PC-9 (cell line): ENCODE measurements around the gene CCDC91. TPM values are rescaled to one million over a fixed set of nuclear protein-coding genes. Genes with fewer than 3 reads are reported as not detected.
"Not testable (repeated sequence)": the region's sequence is repeated elsewhere in the genome, so short reads cannot be mapped to it uniquely, and the experiment has no call there.

Source experiments
- BruUV-seq: library from RNA; stranded (reverse); fragments of 400-500 nt; replicated peaks from 2 replicates; lab custom pipeline; 2021; lab: Mats Ljungman, UMichigan
- CTCF ChIA-PET: fragments of 300-600 bp; sonication (Branson Sonifier 250); formaldehyde crosslinking; loops from one replicate; lab custom pipeline; 2022; ENCODE audit warnings: antibody characterized with exemption; lab: Charles Lee
- POLR2A ChIA-PET: fragments of 300-600 bp; sonication (Branson Sonifier 250); formaldehyde crosslinking; loops from one replicate; lab custom pipeline; 2022; ENCODE audit warnings: antibody characterized with exemption; ENCODE audit not compliant: unreplicated experiment; lab: Charles Lee
- DNase-seq, 2 experiments: peaks; one replicate each; pipeline versions ENCODE4 v3.0.0 to v3.0.0-alpha.2; 2015 to 2022; ENCODE audit warnings: mixed read lengths in 1 of 2
- H2AFZ ChIP-seq: fragments of 200-600 bp; sonication (generic); 2 replicates; pipeline ENCODE4 v1.8.1; 2017; ENCODE audit warnings: antibody characterized with exemption
- H3F3A ChIP-seq: fragments of 200-600 bp; sonication (generic); 2 replicates; pipeline ENCODE4 v1.8.1; 2017; ENCODE audit warnings: antibody characterized with exemption, mild to moderate bottlenecking, low read depth; ENCODE audit not compliant: insufficient read depth
- H3K27ac ChIP-seq: fragments of 200-600 bp; sonication (generic); 2 replicates; pipeline ENCODE4 v1.6.1; 2016; ENCODE audit warnings: mixed run types
- H3K27me3 ChIP-seq: fragments of 200-600 bp; sonication (generic); 2 replicates; pipeline ENCODE4 v1.6.1; 2016; ENCODE audit warnings: low read depth, mixed run types; ENCODE audit not compliant: insufficient read depth
- H3K36me3 ChIP-seq: fragments of 200-600 bp; sonication (generic); 2 replicates; pipeline ENCODE4 v1.6.1; 2016; ENCODE audit warnings: low read depth, mixed run types
- H3K4me1 ChIP-seq: fragments of 200-600 bp; sonication (generic); replicated peaks from 2 replicates; pipeline ENCODE4 v1.6.1; 2016; ENCODE audit warnings: mixed run types; ENCODE audit not compliant: insufficient read depth
- H3K4me2 ChIP-seq: fragments of 200-600 bp; sonication (generic); 2 replicates; pipeline ENCODE4 v1.6.1; 2017; ENCODE audit warnings: mixed run types
- H3K4me3 ChIP-seq: fragments of 200-600 bp; sonication (generic); 2 replicates; pipeline ENCODE4 v1.6.1; 2016; ENCODE audit warnings: mixed run types
- H3K79me2 ChIP-seq: fragments of 200-600 bp; sonication (generic); 2 replicates; pipeline ENCODE4 v1.6.1; 2017; ENCODE audit warnings: low read depth, mixed run types
- H3K9me2 ChIP-seq: fragments of 200-600 bp; sonication (generic); 2 replicates; pipeline ENCODE4 v1.8.1; 2017; ENCODE audit warnings: mild to moderate bottlenecking; ENCODE audit not compliant: insufficient read depth
- H3K9me3 ChIP-seq: fragments of 200-600 bp; sonication (generic); 2 replicates; pipeline ENCODE4 v1.8.1; 2016; ENCODE audit warnings: low read depth; ENCODE audit not compliant: insufficient read depth
- H4K20me1 ChIP-seq: fragments of 200-600 bp; sonication (generic); 2 replicates; pipeline ENCODE4 v1.8.1; 2017; ENCODE audit not compliant: insufficient read depth
- EZH2 ChIP-seq: fragments of 200-600 bp; sonication (generic); IDR thresholded peaks from 2 replicates; pipeline ENCODE4 v1.8.0; 2017; ENCODE audit warnings: antibody characterized with exemption, low read depth
- intact Hi-C: fragments of 100-400 bp; cut with micrococcal nuclease; formaldehyde crosslinking; loops from one replicate; pipeline ENCODE4 v1.10.0; 2022; ENCODE audit not compliant: unreplicated experiment
- total RNA-seq: library from RNA; stranded (reverse); gene quantifications from 2 replicates; pipeline ENCODE4 v1.2.3, GENCODE V29; 2021
- TF ChIP-seq, protein P1 (sequence below): fragments of 200-600 bp; sonication (generic); conservative IDR thresholded peaks from 2 replicates; pipeline ENCODE4 v1.6.1; 2017; ENCODE audit warnings: mixed run types, antibody characterized with exemption, mild to moderate bottlenecking, moderate library complexity

Gene CCDC91
- total RNA-seq, 1 experiment from 2014 or later, result 38.9 TPM

- H4K20me1 ChIP-seq, result no peaks in the 10 kb centered on the region
Measured at GRCh38 chr12:28265435-28266042, 75.3 kb downstream of the CCDC91 start.

DNA sequence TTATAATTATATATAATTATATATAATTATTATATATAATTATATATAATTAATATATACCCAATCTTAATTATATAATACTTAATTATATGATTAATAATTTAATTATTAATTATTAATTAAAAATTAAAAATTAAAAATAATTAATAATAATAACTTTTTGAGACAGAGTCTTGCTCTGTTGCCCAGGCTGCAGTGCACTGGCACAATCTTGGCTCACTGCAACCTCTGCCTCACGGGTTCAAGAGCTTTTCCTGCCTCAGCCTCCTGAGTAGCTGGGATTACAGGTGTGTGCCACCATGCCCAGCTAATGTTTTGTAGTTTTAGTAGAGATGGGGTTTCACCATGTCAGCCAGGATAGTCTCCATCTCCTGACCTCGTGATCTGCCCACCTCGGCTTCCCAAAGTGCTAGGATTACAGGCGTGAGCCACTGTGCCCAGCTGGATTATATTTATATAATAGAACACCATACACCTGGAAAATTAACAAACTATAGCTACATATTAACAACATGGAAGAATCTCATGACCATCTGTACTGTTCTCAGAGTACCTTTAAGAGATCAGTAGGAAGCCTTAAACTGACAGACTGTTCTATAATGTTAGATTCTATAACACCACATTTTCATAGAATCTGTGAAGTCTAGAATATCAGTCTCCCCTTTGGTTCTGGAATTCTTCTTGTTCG, 77.8 kb downstream of the CCDC91 start:
- POLR2A ChIA-PET, H3K4me2 ChIP-seq, intact Hi-C loops, H3K9me3 ChIP-seq, H3K79me2 ChIP-seq, H3F3A ChIP-seq, H3K27me3 ChIP-seq, H3K4me1 ChIP-seq, H3K36me3 ChIP-seq, CTCF ChIA-PET, DNase-seq, H3K27ac ChIP-seq, H2AFZ ChIP-seq, H3K9me2 ChIP-seq, H4K20me1 ChIP-seq, H3K4me3 ChIP-seq, BruUV-seq: not testable (repeated sequence)

More at GRCh38 chr12:28265435-28266042, 75.3 kb downstream of the CCDC91 start:
- peaks cover 5% of the 10 kb centered on the region; the same call in 1 of the 2 replicates for H3K36me3 ChIP-seq
- no peak overlapping the region for H3K4me2 ChIP-seq
- H3K27me3 ChIP-seq, result no peaks in the 10 kb centered on the region
- no peaks in the 10 kb centered on the region for H3F3A ChIP-seq
- no peak overlapping the region for H3K27ac ChIP-seq
- H3K9me2 ChIP-seq, result no peaks in the 10 kb centered on the region
- no peaks in the 10 kb centered on the region for H3K79me2 ChIP-seq
- H2AFZ ChIP-seq, result no peak overlapping the region
- intact Hi-C loops, result no loop called here
- no peak for DNase-seq
- H3K9me3 ChIP-seq, result no peaks in the 10 kb centered on the region
- CTCF ChIA-PET, result interaction anchor here (0.8 kb wide), 1 partner anchor 425 kb away, joined by 3 read pairs; no protein-coding TSS in a partner anchor
- TF ChIP-seq EZH2, result no peak
- TF ChIP-seq, protein P1, sequence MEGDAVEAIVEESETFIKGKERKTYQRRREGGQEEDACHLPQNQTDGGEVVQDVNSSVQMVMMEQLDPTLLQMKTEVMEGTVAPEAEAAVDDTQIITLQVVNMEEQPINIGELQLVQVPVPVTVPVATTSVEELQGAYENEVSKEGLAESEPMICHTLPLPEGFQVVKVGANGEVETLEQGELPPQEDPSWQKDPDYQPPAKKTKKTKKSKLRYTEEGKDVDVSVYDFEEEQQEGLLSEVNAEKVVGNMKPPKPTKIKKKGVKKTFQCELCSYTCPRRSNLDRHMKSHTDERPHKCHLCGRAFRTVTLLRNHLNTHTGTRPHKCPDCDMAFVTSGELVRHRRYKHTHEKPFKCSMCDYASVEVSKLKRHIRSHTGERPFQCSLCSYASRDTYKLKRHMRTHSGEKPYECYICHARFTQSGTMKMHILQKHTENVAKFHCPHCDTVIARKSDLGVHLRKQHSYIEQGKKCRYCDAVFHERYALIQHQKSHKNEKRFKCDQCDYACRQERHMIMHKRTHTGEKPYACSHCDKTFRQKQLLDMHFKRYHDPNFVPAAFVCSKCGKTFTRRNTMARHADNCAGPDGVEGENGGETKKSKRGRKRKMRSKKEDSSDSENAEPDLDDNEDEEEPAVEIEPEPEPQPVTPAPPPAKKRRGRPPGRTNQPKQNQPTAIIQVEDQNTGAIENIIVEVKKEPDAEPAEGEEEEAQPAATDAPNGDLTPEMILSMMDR, result no peak
- H3K4me3 ChIP-seq, result no peak overlapping the region
- POLR2A ChIA-PET, result no interaction called here
- H3K4me1 ChIP-seq, result no peaks in the 10 kb centered on the region
- no TSS peak for BruUV-seq

- no peaks in the 10 kb centered on the region for H3K4me1 ChIP-seq
- TF ChIP-seq, protein P1, result no peak
- TF ChIP-seq EZH2, result no peak
- no peak overlapping the region for H2AFZ ChIP-seq
- no peaks in the 10 kb centered on the region for H3K9me2 ChIP-seq
- ChIA-PET POLR2A (no interaction called here), CTCF (no interaction called here)
- no TSS peak for BruUV-seq
- H3K4me2 ChIP-seq, result no peak overlapping the region
- no peaks in the 10 kb centered on the region for H4K20me1 ChIP-seq
- no peaks in the 10 kb centered on the region for H3F3A ChIP-seq
- no peak overlapping the region for H3K4me3 ChIP-seq
- no peaks in the 10 kb centered on the region for H3K27me3 ChIP-seq
- no peak overlapping the region for H3K27ac ChIP-seq
- no peaks in the 10 kb centered on the region for H3K79me2 ChIP-seq
- DNase-seq, result no peak
- H3K36me3 ChIP-seq, result peaks cover 6% of the 10 kb centered on the region; the same call in 1 of the 2 replicates
- intact Hi-C loops, result no loop called here
- no peaks in the 10 kb centered on the region for H3K9me3 ChIP-seq
Measured at GRCh38 chr12:28268608-28269229, 78.5 kb downstream of the CCDC91 start.
